ENCODE measurements around the gene LTF. TPM values are rescaled to one million over a fixed set of nuclear protein-coding genes. Genes with fewer than 3 reads are reported as not detected.

LTF gene
- total and polyA plus RNA-seq, 10 of the 15 experiments (the other 5 are each of a cell fraction or from before 2014, with no cell fraction given) = 0.03 to 0.31 TPM; not detected in 8

DNA sequence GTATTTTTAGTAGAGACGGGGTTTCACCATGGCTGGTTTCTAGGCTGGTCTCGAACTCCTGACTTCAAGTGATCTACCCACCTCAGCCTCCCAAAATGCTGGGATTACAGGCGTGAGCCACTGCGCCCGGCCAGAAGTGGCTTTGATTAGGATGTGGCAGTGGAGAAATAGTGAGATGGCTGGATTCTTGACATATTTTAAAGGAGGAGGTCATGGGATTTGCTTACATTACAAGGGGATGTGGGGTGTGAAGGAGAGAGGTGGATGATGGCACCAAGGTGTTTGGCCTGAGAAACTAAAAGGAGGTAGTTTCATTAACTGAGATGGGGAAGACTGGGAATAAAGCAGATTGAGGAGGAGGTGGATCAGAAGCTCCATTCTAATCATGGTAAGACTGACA lies 15.0 kb upstream of the LTF start (continued):
- TF ChIP-seq, protein P1, sequence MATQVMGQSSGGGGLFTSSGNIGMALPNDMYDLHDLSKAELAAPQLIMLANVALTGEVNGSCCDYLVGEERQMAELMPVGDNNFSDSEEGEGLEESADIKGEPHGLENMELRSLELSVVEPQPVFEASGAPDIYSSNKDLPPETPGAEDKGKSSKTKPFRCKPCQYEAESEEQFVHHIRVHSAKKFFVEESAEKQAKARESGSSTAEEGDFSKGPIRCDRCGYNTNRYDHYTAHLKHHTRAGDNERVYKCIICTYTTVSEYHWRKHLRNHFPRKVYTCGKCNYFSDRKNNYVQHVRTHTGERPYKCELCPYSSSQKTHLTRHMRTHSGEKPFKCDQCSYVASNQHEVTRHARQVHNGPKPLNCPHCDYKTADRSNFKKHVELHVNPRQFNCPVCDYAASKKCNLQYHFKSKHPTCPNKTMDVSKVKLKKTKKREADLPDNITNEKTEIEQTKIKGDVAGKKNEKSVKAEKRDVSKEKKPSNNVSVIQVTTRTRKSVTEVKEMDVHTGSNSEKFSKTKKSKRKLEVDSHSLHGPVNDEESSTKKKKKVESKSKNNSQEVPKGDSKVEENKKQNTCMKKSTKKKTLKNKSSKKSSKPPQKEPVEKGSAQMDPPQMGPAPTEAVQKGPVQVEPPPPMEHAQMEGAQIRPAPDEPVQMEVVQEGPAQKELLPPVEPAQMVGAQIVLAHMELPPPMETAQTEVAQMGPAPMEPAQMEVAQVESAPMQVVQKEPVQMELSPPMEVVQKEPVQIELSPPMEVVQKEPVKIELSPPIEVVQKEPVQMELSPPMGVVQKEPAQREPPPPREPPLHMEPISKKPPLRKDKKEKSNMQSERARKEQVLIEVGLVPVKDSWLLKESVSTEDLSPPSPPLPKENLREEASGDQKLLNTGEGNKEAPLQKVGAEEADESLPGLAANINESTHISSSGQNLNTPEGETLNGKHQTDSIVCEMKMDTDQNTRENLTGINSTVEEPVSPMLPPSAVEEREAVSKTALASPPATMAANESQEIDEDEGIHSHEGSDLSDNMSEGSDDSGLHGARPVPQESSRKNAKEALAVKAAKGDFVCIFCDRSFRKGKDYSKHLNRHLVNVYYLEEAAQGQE (IDR thresholded peaks at IDR 0.05; ENCODE audit: low read depth, low read length) = no peak
- no peak for TF ChIP-seq SREBF1 (IDR thresholded peaks at IDR 0.05; ENCODE audit: low read length)
- TF ChIP-seq POLR2AphosphoS2 (IDR thresholded peaks at IDR 0.05; ENCODE audit: low read depth, low read length) = no peak

DNA sequence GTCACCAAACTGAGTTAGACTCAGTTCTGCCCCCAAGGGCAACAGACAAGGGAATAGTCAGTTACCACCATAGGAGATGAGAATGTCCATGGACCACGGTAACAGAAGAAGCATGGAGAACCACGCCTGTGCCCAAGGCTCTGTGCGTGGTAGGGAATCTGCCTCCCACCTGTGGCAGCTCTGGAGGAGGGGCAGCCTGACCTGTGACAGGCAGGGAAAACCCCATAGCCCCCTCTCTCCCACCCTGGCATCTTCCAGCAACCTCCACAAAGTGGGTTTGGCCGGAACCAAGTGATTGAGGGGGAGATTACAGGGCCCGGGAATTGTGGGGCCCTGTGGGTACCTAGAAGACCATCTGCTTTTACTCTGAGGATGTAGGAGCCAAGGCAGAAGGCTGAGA lies 14.3 kb upstream of the LTF start:
- ChIA-PET CTCF (no interaction called here), RAD21 (ENCODE audit: unreplicated experiment) (no interaction called here), SMC1A (ENCODE audit: uncharacterized antibody, unreplicated experiment) (no interaction called here), POLR2A (no interaction called here)
- Histone ChIP-seq H2AFZ (ENCODE audit: control insufficient read depth, low read depth, low read length) (no peak overlapping the region), H3K4me3 (no peak overlapping the region), H3K9me3 (replicated peaks; ENCODE audit: control insufficient read depth, insufficient read depth, low read length) (no peaks in the 10 kb centered on the region), H3K4me1 (ENCODE audit: control insufficient read depth, insufficient read depth, low read length) (no peaks in the 10 kb centered on the region), H3K4me2 (ENCODE audit: control insufficient read depth, insufficient read depth) (no peak overlapping the region), H3K79me2 (ENCODE audit: control insufficient read depth, insufficient read depth, low read length) (no peaks in the 10 kb centered on the region), H3K27me3 (replicated peaks in 1 of 2; ENCODE audit: control insufficient read depth in 2 of 2, insufficient read depth in 2 of 2, low read length in 1 of 2) (peaks cover 2 to 6% of the 10 kb centered on the region in 2 experiments), H4K20me1 (ENCODE audit: control insufficient read depth, insufficient read depth) (no peaks in the 10 kb centered on the region), H3K36me3 (ENCODE audit: control insufficient read depth in 2 of 2, insufficient read depth in 2 of 2, low read length in 1 of 2) (no peaks in the 10 kb centered on the region), H3K9ac (ENCODE audit: control insufficient read depth, insufficient read depth, low read length) (no peak overlapping the region), H3K27ac (ENCODE audit: control insufficient read depth, insufficient read depth) (no peak overlapping the region)
- intact Hi-C loops (cut with micrococcal nuclease; ENCODE audit: unreplicated experiment) = no loop called here
- WGBS (ENCODE audit: insufficient coverage, insufficient replicate concordance, low lambda C conversion rate, missing lambda C conversion rate) = 37% methylated on average over 5 of the region's 5 CpGs
- in situ Hi-C loops (cut with MboI) = no loop called here
- BruUV-seq (replicated peaks) = no TSS peak
- ATAC-seq (no peak), DNase-seq (ENCODE audit: low read depth, low spot score) (no peak), FAIRE-seq (no peak)
- TF ChIP-seq CBX5 (IDR thresholded peaks at IDR 0.05; ENCODE audit: low read depth) = no peak
- TF ChIP-seq EP300 (IDR thresholded peaks at IDR 0.05; ENCODE audit: borderline replicate concordance in 1 of 2, control insufficient read depth in 1 of 2, low read depth in 2 of 2, low read length in 2 of 2) = no peak
- no peak for TF ChIP-seq RAD51 (IDR thresholded peaks at IDR 0.05)
- TF ChIP-seq, protein P2, sequence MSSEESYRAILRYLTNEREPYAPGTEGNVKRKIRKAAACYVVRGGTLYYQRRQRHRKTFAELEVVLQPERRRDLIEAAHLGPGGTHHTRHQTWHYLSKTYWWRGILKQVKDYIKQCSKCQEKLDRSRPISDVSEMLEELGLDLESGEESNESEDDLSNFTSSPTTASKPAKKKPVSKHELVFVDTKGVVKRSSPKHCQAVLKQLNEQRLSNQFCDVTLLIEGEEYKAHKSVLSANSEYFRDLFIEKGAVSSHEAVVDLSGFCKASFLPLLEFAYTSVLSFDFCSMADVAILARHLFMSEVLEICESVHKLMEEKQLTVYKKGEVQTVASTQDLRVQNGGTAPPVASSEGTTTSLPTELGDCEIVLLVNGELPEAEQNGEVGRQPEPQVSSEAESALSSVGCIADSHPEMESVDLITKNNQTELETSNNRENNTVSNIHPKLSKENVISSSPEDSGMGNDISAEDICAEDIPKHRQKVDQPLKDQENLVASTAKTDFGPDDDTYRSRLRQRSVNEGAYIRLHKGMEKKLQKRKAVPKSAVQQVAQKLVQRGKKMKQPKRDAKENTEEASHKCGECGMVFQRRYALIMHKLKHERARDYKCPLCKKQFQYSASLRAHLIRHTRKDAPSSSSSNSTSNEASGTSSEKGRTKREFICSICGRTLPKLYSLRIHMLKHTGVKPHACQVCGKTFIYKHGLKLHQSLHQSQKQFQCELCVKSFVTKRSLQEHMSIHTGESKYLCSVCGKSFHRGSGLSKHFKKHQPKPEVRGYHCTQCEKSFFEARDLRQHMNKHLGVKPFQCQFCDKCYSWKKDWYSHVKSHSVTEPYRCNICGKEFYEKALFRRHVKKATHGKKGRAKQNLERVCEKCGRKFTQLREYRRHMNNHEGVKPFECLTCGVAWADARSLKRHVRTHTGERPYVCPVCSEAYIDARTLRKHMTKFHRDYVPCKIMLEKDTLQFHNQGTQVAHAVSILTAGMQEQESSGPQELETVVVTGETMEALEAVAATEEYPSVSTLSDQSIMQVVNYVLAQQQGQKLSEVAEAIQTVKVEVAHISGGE (CRISPR knock-in tag; IDR thresholded peaks at IDR 0.05) = no peak
- TF ChIP-seq HDAC2 (IDR thresholded peaks at IDR 0.05) = no peak
- no peak for TF ChIP-seq SMARCA5 (IDR thresholded peaks at IDR 0.05)
- TF ChIP-seq ETV6 (conservative IDR thresholded peaks at IDR 0.05 in 1 of 2, IDR thresholded peaks at IDR 0.05 in 1 of 2; ENCODE audit: borderline replicate concordance in 1 of 2, low read depth in 1 of 2) = no peak
- TF ChIP-seq, protein P3, sequence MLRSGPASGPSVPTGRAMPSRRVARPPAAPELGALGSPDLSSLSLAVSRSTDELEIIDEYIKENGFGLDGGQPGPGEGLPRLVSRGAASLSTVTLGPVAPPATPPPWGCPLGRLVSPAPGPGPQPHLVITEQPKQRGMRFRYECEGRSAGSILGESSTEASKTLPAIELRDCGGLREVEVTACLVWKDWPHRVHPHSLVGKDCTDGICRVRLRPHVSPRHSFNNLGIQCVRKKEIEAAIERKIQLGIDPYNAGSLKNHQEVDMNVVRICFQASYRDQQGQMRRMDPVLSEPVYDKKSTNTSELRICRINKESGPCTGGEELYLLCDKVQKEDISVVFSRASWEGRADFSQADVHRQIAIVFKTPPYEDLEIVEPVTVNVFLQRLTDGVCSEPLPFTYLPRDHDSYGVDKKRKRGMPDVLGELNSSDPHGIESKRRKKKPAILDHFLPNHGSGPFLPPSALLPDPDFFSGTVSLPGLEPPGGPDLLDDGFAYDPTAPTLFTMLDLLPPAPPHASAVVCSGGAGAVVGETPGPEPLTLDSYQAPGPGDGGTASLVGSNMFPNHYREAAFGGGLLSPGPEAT (IDR thresholded peaks at IDR 0.05; ENCODE audit: low read depth) = no peak

All from GM12878 (cell line).